Activated CD4-positive, alpha-beta T cell treated with anti-CD3 and anti-CD28 coated beads, Interleukin-2, Interleukin-6, amounts not matched to agents 100 ng/mL and 50 ng/mL, durations not matched to agents 16 hours and 8 hours (primary cell): ENCODE data around the gene ZNF571.

Experiments used
- DNase-seq: peaks from one replicate; pipeline ENCODE4 v3.0.0-alpha.2; 2020

Gene ZNF571

DNA sequence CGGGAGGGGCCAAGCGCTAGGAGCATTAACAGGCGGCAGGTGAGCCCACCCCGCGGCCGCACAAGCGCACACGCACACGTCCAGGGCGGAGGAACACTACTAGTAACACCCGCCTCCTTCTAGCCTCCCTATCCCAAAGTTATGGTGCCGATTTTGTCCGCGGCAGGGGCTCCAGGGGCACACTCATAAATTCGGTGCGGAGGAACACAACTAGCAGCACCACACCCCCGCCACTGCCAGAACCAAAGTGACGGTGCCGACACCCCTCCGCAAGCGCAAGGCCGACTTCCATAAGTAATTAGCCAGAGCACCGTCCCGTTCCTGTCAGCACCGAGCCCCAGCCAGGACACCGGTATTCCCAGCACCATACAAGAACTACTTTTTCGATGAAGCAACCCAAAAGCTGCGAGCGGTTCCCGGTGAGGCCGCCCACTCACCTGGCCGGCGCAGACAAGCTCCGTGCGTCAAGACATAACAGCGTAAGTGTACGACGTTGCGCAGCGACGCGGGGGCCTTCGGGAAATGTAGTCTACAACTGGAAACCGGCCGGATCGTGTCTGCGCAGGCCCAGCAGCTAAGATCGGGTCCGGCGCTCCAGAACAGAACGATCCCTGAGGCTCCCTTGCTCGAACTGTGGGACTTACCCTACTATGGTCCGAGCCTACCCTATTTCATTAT is at the start of gene ZNF571, which contains the start of gene ZNF540:
TSS of gene ZNF571 (minus strand) at position 489 of the 678 bp plus-strand sequence. CDS start 8,116 bp downstream, outside the sequence.
TSS of gene ZNF540 (plus strand) at position 573 of the 678 bp plus-strand sequence. CDS start 3,572 bp downstream, outside the sequence.
- DNase-seq, result peak; percentile 92

DNA sequence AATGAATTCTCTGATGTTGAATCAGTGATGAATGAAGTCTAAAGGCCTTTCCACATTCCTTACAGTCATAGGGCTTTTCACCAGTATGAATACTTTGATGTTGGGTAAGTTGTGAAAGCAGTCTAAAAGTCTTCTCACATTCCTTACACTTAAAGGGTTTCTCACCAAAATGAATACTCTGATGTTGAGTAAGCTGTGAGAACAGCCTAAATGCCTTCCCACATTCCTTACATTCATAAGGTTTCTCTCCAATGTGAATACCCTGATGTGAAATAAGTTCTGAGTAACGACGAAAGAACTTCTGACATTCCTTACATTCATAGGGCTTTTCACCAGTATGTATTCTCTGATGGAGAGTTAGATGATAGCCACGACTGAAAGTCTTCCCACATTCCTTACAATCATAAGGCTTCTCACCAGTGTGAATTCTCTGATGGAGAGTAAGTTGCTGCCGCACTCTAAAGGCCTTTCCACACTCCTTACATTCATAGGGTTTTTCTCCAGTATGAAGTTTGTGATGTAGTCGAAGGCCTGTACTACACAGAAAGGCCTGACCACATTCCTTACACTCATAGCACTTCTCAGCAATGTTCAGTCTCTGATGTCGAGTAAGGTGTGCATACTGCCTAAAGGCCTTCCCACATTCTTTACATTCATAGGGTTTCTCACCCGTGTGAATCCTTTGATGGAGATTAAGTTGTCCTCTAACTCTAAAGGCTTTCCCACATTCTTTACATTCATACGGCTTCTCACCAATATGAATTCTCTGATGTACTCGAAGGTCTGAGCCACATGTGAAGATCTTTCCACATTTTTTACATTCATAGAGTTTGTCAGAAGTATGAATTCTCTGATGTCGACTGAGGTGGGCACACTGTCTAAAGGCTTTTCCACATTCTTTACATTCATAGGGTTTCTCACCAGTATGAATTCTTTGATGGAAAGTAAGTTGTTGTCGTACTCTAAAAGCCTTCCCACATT is 40.8 kb upstream of the ZNF571 start:
- no peak for DNase-seq

DNA sequence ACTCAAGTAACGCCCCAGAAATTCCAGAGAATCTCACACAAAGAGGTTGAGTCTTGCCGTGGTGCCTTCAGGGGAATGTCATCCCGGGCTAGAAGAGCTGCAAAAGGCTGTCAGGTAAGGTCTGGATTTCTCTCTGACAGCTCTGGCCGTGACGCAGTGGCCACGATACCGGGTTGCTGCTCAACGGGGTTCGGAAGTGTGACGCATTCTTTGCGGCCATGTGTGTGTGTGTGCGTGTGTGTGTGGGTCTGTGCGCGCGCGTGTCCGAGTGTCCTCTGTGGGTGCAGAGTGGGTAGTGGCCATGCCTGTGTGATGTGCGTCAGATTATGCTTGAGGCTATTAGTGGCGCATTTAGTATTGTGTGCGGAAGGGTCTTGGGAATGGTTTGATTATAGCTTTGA is 390 bp upstream of the ZNF571 start:
- DNase-seq, result no peak

DNA sequence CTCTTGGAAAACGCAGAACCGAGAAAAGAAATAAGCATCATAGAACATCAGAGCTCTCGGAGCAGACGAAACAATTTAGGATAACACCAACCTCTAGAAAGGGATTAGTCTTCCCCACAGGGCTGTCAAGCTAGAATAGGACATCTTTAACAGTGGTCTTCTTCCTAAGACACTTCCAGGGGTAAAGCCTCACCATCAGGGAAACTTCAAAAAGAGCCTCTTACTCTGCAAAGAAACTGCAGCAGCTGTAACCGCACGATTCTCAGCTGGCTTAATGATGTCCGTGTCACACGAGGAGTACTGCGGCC is 642 bp downstream of the ZNF571 start:
- DNase-seq, result no peak

DNA sequence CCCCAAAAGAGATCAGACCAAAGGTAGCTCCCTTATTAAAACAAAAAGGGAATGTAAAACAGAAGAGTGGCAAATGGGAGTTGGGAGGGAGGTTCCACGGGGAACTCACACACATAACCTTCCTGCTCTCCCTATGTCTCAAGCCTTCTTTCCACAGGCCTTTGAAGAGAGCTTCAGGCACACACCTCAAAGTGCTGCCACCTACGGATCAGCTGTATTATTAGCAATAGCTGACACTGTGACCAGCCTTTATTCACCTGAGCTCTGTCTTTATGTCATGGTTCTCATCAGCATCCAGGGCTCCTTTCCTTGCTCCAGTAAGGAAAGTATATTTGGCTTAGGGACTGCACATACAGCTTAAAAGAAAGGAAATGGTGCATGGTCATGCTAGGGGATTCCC is 11.3 kb downstream of the ZNF571 start:
- DNase-seq, result no peak

DNA sequence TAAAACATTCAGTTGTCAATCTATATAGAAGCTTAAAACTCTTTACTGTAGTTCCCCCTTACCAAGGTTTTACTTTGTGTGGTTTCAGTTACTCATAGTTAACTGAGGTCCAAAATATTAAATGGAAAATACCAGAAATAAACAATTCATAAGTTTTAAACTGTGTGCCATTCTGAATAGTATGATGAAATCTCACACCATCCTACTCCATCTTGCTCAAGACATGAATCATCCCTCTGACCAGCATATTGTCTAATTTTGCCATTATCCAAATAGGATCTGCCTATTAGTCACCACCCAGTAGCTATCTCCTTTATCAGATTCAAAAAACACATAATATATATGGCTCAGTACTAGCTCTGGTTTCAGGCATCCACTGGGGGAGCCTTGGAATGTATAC is 22.4 kb downstream of the ZNF571 start:
- no peak for DNase-seq

DNA sequence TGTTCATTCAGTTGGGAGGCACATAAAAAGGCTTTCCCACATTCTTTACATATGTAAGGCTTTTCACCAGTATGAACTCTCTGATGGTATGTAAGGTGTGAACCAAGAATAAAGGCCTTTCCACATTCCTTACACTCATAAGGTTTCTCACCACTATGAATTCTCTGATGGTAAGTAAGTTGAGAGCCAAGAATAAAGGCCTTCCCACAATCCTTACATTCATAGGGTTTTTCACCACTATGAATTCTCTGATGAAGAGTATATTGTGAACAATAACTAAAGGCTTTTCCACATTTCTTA is 29.3 kb downstream of the ZNF571 start:
- DNase-seq, result no peak

DNA sequence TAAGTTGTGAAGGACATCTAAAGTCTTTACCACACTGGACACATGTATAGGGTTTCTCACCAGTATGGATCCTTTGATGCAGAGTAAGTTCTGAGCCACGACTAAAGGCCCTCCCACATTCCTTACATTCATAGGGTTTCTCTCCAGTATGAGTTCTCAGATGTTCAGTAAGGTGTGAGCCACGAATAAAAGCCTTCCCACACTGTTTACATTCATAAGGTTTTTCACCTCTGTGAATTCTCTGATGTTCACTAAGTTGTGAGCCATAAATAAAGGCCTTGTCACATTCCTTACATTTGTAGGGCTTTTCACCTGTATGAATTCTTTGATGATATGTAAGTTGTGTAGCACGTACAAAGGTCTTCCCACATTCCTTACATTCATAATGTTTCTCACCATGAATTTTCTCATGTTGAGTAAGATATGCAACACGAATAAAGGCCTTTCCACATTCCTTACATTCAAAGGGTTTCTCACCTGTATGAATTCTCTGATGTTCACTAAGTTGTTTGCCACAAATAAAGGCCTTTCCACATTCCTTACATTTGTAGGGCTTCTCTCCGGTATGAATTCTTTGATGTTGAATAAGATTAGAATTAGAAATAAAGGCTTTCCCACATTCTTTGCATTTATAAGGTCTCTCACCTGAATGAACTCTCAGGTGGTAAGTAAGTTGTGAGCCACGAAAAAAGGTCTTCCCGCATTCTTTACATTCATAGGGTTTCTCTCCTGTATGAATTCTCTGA is 29.8 kb downstream of the ZNF571 start:
- no peak for DNase-seq

DNA sequence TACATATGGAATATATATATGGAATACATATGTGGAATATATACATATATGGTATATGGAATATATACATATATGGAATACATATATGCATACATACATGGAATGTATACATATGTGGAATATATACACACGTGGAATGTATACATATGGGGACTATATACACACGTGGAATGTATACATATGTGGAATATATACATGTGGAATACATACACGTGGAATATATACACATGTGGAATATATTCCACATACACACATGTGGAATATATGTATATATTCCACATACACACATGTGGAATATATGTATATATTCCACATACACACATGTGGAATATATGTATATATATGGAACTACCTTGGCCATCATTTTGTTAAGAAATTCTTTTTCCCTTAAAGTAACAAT is 31.1 kb downstream of the ZNF571 start:
- no peak for DNase-seq

DNA sequence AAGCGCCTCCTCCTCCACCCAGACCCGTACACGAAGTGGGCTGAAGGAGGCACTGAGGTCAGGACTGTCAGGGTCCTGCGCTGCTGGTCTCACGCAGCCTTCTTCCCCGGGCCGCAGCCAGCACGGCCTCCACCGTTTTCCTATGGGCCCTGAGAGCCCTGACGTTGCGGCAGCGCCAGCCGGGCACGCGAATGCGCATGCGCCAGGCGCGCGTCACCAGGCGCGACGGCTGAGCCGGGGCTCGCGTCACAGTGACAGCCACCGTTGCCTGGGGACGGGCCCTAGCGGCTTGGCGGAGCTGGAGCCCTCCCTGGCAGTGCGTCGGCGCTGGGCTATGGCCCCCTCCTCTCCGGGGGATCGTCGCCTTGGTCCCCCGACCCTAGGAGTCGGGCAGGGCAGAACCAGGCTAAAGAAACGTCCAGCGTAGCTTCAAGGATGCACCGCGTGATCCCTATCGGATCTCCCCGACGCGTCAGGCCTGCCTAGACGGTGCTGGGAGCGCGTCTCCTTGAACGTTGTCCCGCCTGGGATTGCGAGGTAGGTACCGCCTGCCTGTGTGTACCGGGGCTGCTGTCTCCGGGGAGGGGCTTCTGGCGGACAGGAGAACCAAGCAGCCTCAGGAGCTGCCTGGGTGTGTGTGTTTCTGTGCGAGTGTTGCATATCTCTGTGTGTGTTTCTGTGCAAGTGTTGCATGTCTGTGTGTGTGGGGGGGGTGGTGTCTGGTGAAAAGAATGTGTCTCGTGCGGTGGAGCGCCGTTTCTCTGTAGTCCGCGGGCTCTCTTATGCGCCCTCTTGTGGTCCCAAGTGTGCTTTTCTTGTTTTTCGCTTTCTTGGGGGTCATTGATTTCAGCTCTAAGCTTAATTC is 43.2 kb downstream of the ZNF571 start:
- DNase-seq, result peak; percentile 72

DNA sequence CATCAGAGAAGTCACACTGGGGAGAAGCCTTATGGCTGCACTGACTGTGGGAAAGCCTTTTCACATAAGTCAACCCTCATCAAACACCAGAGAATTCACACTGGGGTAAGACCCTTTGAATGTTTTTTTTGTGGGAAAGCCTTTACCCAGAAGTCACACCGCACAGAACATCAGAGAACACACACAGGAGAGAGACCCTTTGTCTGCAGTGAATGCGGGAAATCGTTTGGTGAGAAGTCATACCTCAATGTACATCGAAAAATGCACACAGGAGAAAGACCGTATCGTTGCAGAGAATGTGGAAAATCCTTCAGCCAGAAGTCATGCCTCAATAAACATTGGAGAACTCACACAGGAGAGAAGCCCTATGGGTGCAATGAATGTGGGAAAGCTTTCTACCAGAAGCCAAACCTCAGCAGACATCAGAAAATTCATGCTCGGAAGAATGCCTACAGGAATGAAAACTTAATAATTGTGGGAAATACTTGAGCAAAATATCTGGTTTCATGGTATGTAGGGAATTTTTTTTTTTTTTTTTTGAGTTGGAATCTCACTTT is 57.1 kb downstream of the ZNF571 start:
- no peak for DNase-seq

DNA sequence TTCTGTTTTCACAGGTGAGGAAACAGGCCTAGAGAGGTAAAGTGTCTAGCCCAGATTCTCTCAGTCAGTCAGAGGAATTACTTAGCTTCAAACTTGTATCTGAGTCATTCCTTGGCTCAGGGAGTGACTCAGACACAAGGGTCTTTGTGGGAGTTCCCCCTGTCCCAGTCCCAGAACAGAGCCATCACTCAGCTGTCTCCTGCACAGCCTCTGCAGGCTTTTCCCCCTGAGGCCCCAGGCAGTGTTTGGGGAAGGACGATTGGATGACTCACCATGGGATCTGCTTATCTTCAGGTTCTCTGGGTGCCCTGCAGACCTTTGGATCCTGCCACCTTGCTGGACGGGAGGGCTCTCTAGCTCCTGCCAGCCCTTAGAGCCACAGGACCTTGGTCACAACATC is 74.7 kb downstream of the ZNF571 start:
- DNase-seq, result no peak
